HepG2 (cell line): ENCODE results near the gene DHRS7. TPM values are rescaled to one million over a fixed set of nuclear protein-coding genes. Genes with fewer than 3 reads are reported as not detected.

Experiments
- ATAC-seq: fragments of 200-7000 bp; cut with Tn5 transposase; 3 replicates; pipeline ENCODE4 v1.9.1; 2020; ENCODE audit warnings: mild to moderate bottlenecking, moderate library complexity
- BruUV-seq: library from RNA; stranded (reverse); fragments of 400-500 nt; replicated peaks from 2 replicates; lab custom pipeline; 2021; lab: Mats Ljungman, UMichigan
- CTCF ChIA-PET: fragments of 300-600 bp; formaldehyde crosslinking; extraction: SDS; loops from one replicate; lab custom pipeline; 2021; ENCODE audit warnings: low total read pairs, inconsistent platforms, low intra/inter-chr PET ratio; lab: Yijun Ruan, JAX
- POLR2A ChIA-PET: fragments of 350-600 bp; sonication (Branson Sonifier 250); formaldehyde crosslinking; loops from one replicate; lab custom pipeline; 2020; ENCODE audit warnings: antibody characterized with exemption, inconsistent platforms; lab: Yijun Ruan, JAX
- DNase-seq: peaks from one replicate; pipeline ENCODE4 v3.0.0-alpha.2; 2015; ENCODE audit warnings: low spot score
- FAIRE-seq: peaks from 3 replicates; lab custom pipeline; 2011; peaks lifted over from hg19 to GRCh38; lab: Jason Lieb, UNC
- H2AFZ ChIP-seq: one replicate; pipeline ENCODE4 v1.6.1; 2011; ENCODE audit warnings: low read length, inconsistent platforms
- H3K27ac ChIP-seq: fragments of 300-600 bp; 3 replicates; pipeline ENCODE4 v1.8.0; 2011; ENCODE audit warnings: mixed run types, mild to moderate bottlenecking, mixed read lengths, low read length, inconsistent platforms; ENCODE audit not compliant: insufficient read depth; ENCODE audit errors: extremely low read length
- H3K27me3 ChIP-seq, 2 experiments: fragments of 200-600 bp in 1 of 2; 2 replicates in 1 of 2; 3 replicates in 1 of 2; pipeline versions ENCODE4 v1.6.0 to v1.8.0; 2011; ENCODE audit warnings: low read length in 2 of 2, mild to moderate bottlenecking in 2 of 2, moderate library complexity in 2 of 2, inconsistent platforms in 1 of 2; ENCODE audit not compliant: insufficient read depth in 2 of 2, control insufficient read depth in 1 of 2
- H3K36me3 ChIP-seq, 2 experiments: fragments of 200-600 bp in 1 of 2; replicated peaks in 1 of 2; 2 replicates in 1 of 2; 3 replicates in 1 of 2; pipeline versions ENCODE4 v1.5.1 to v1.8.0; 2011; ENCODE audit warnings: low read length in 2 of 2, inconsistent platforms in 1 of 2; ENCODE audit not compliant: insufficient read depth in 2 of 2, control insufficient read depth in 1 of 2
- H3K4me1 ChIP-seq: 2 replicates; pipeline ENCODE4 v1.5.1; 2012; ENCODE audit warnings: low read length, inconsistent platforms; ENCODE audit not compliant: insufficient read depth
- H3K4me2 ChIP-seq: 2 replicates; pipeline ENCODE4 v1.6.0; 2011; ENCODE audit warnings: low read depth, low read length, inconsistent platforms
- H3K4me3 ChIP-seq, 3 experiments: fragments of 200-600 bp in 1 of 3; sonication (generic), shearing (Covaris generic) in 1 of 3; replicated peaks in 1 of 3; 2 replicates each; pipeline ENCODE4 v1.5.1; 2011 to 2016; ENCODE audit warnings: low read length in 3 of 3, inconsistent platforms in 2 of 3, low read depth in 2 of 3, mild to moderate bottlenecking in 2 of 3, control low read depth in 1 of 3, mixed read lengths in 1 of 3; ENCODE audit not compliant: insufficient read depth in 1 of 3
- H3K79me2 ChIP-seq: one replicate; pipeline ENCODE4 v1.6.1; 2011; ENCODE audit warnings: low read length, inconsistent platforms; ENCODE audit not compliant: insufficient read depth
- H3K9ac ChIP-seq: 2 replicates; pipeline ENCODE4 v1.6.0; 2011; ENCODE audit warnings: mild to moderate bottlenecking, low read depth, low read length, inconsistent platforms; ENCODE audit not compliant: insufficient read depth
- H3K9me3 ChIP-seq: 2 replicates; pipeline ENCODE4 v1.5.1; 2012; ENCODE audit warnings: mild to moderate bottlenecking, low read length
- H4K20me1 ChIP-seq: 2 replicates; pipeline ENCODE4 v1.6.0; 2011; ENCODE audit warnings: inconsistent platforms, mild to moderate bottlenecking, low read length, moderate library complexity; ENCODE audit not compliant: insufficient read depth
- DNMT1 ChIP-seq: sonication (generic); formaldehyde crosslinking; IDR thresholded peaks from 2 replicates; pipeline ENCODE4 v1.5.1; 2020; ENCODE audit warnings: mild to moderate bottlenecking, missing genetic modification reagents
- FOXJ3 ChIP-seq: sonication (generic); formaldehyde crosslinking; IDR thresholded peaks from 2 replicates; pipeline ENCODE4 v1.4.0; 2020; ENCODE audit warnings: missing genetic modification reagents, mild to moderate bottlenecking, borderline replicate concordance
- FOXM1 ChIP-seq: sonication (generic); formaldehyde crosslinking; IDR thresholded peaks from 2 replicates; pipeline ENCODE4 v1.5.0; 2020; ENCODE audit warnings: missing genetic modification reagents
- NCOR1 ChIP-seq: fragments of 200-600 bp; sonication (generic); IDR thresholded peaks from 2 replicates; pipeline ENCODE4 v1.7.0; 2017; ENCODE audit warnings: antibody characterized with exemption, low read length, borderline replicate concordance
- RFX1 ChIP-seq: fragments of 450-650 bp; IDR thresholded peaks from 2 replicates; pipeline ENCODE4 v1.6.1; 2017
- SALL2 ChIP-seq: sonication (generic); formaldehyde crosslinking; IDR thresholded peaks from 2 replicates; pipeline ENCODE4 v1.8.1; 2023; ENCODE audit warnings: mild to moderate bottlenecking, missing genetic modification reagents, inconsistent platforms
- SRSF4 ChIP-seq: fragments of 200-400 bp; formaldehyde crosslinking; IDR thresholded peaks from one replicate; pipeline ENCODE4 v1.6.1; 2018; ENCODE audit warnings: mild to moderate bottlenecking, low read depth, low read length, moderate library complexity; ENCODE audit not compliant: poor library complexity, severe bottlenecking
- WIZ ChIP-seq: sonication (generic); formaldehyde crosslinking; IDR thresholded peaks from 2 replicates; pipeline ENCODE4 v1.5.1; 2020; ENCODE audit warnings: mild to moderate bottlenecking, missing genetic modification reagents
- XBP1 ChIP-seq: sonication (generic); formaldehyde crosslinking; IDR thresholded peaks from 2 replicates; pipeline ENCODE4 v1.5.0; 2020; ENCODE audit warnings: missing genetic modification reagents
- ZNF317 ChIP-seq: sonication (generic); formaldehyde crosslinking; IDR thresholded peaks from 2 replicates; pipeline ENCODE4 v1.5.0; 2020; ENCODE audit warnings: mild to moderate bottlenecking, missing genetic modification reagents
- ZNF34 ChIP-seq: sonication (generic); formaldehyde crosslinking; IDR thresholded peaks from 2 replicates; pipeline ENCODE4 v1.4.0; 2020; ENCODE audit warnings: mild to moderate bottlenecking, missing genetic modification reagents, borderline replicate concordance
- ZNF432 ChIP-seq: sonication (generic); formaldehyde crosslinking; IDR thresholded peaks from 2 replicates; pipeline ENCODE4 v1.5.0; 2020; ENCODE audit warnings: missing genetic modification reagents, mild to moderate bottlenecking, borderline replicate concordance
- ZNF773 ChIP-seq: sonication (generic); formaldehyde crosslinking; IDR thresholded peaks from 2 replicates; pipeline ENCODE4 v1.4.0; 2020; ENCODE audit warnings: missing genetic modification reagents, borderline replicate concordance
- ZNF790 ChIP-seq: sonication (generic); formaldehyde crosslinking; IDR thresholded peaks from 2 replicates; pipeline ENCODE4 v1.8.0; 2022; ENCODE audit warnings: missing genetic modification reagents, mild to moderate bottlenecking, borderline replicate concordance
- WGBS: methylation state at CpG from one replicate; pipeline ENCODE4 v1.1.6; 2017; ENCODE audit warnings: low lambda C conversion rate; 5-methylcytosine and 5-hydroxymethylcytosine counted together
- in situ Hi-C: cut with HindIII; loops from 2 replicates; pipeline ENCODE4 v1.10.0; 2017; ENCODE audit warnings: low pct_unique_long_range_greater_than_20kb; ENCODE audit not compliant: extremely low pct_ligation_motif_present
- intact Hi-C: fragments of 100-400 bp; cut with micrococcal nuclease; formaldehyde crosslinking; loops from one replicate; pipeline ENCODE4 v1.10.0; 2022; ENCODE audit not compliant: unreplicated experiment
- polyA plus RNA-seq, 8 experiments: library from polyadenylated mRNA; depleted of rRNA in 3 of 8; stranded (reverse) in 7 of 8; unstranded in 1 of 8; fragments of >200 nt; fragmentation: Illumina TruSeq in 4 of 8; extraction: Trizol in 4 of 8; gene quantifications; 2 replicates each; pipeline versions ENCODE4 v1.2.1 to v1.2.3, GENCODE V29; 2011 to 2016; ENCODE audit warnings: low read depth in 4 of 8, missing spikeins in 1 of 8, mixed read lengths in 1 of 8; ENCODE audit not compliant: insufficient read depth in 1 of 8
- total RNA-seq, 5 experiments: library from RNA; depleted of rRNA; stranded (reverse); fragments of >200 nt; fragmentation: Illumina TruSeq; extraction: Trizol; gene quantifications; 2 replicates each; pipeline ENCODE4 v1.2.3, GENCODE V29; 2016; ENCODE audit warnings: low read depth in 1 of 5

DHRS7 gene
- total and polyA plus RNA-seq, 2 of the 13 experiments (the other 11 are each of a cell fraction or from before 2014, with no cell fraction given), result 20.8 to 44.4 TPM

GRCh38 chr14:60133487-60133886, 31.7 kb downstream of the DHRS7 start:
- Histone ChIP-seq H3K36me3 (no peaks in the 10 kb centered on the region), H3K9me3 (no peaks in the 10 kb centered on the region), H3K27me3 (no peaks in the 10 kb centered on the region), H4K20me1 (no peaks in the 10 kb centered on the region)
- no peak for FAIRE-seq
- intact Hi-C loops, result no loop called here
- TF ChIP-seq SALL2 (CRISPR knock-in tag) (no peak), XBP1 (no peak), FOXM1 (CRISPR knock-in tag) (no peak)
- TF ChIP-seq, all 625 proteins: peak for 0
- WGBS, result 97% methylated on average over 2 of the region's 2 CpGs
- ATAC-seq (no peak), DNase-seq (no peak)
- H2AFZ ChIP-seq, result no peak overlapping the region
- no peak overlapping the region for H3K4me3 ChIP-seq
- H3K79me2 ChIP-seq, result no peaks in the 10 kb centered on the region
- no peak overlapping the region for H3K9ac ChIP-seq
- no peak overlapping the region for H3K4me2 ChIP-seq
- CTCF ChIA-PET, result no interaction called here
- POLR2A ChIA-PET, result no interaction called here
- in situ Hi-C loops, result no loop called here
- H3K27ac ChIP-seq, result no peak overlapping the region
- no peaks in the 10 kb centered on the region for H3K4me1 ChIP-seq
- no TSS peak for BruUV-seq

DNA sequence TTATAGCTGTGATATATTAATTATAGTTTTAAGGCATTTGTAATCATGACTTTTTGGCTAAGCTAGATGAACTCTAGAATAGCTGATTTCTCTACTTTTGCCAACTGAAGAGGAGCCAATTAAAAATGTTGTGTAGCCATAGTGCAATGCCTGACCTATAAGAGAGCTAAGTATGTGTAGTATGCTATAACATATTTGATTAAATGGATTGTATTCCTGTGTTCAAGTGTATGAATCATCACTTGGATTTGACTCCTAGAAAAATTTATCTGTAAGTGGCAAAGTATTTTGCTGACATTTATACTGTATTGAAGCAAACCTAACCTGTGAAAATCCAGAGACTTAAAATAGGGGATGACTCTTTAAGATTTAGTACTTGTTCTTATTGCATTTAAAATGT, 39.3 kb downstream of the DHRS7 start:
- Histone ChIP-seq H3K79me2 (no peaks in the 10 kb centered on the region), H3K9ac (no peak overlapping the region), H3K27ac (no peak overlapping the region), H3K27me3 (no peaks in the 10 kb centered on the region), H3K4me2 (no peak overlapping the region), H3K4me1 (no peaks in the 10 kb centered on the region), H3K36me3 (peaks cover 4 to 57% of the 10 kb centered on the region in 2 experiments), H3K4me3 (no peak overlapping the region), H4K20me1 (no peaks in the 10 kb centered on the region), H2AFZ (no peak overlapping the region), H3K9me3 (no peaks in the 10 kb centered on the region)
- BruUV-seq, result no TSS peak
- intact Hi-C loops, result no loop called here
- no peak for DNase-seq
- POLR2A ChIA-PET, result no interaction called here
- in situ Hi-C loops, result no loop called here
- CTCF ChIA-PET, result no interaction called here
- no peak for ATAC-seq
- no peak for FAIRE-seq
- no peak for TF ChIP-seq RFX1
- no peak for TF ChIP-seq FOXJ3 (CRISPR knock-in tag)
- TF ChIP-seq WIZ (CRISPR knock-in tag), result no peak
- no peak for TF ChIP-seq SRSF4
- TF ChIP-seq ZNF773 (CRISPR knock-in tag), result no peak
- TF ChIP-seq ZNF790 (CRISPR knock-in tag), result no peak
- TF ChIP-seq DNMT1 (CRISPR knock-in tag), result no peak
- TF ChIP-seq ZNF34 (CRISPR knock-in tag), result no peak
- TF ChIP-seq ZNF317 (CRISPR knock-in tag), result no peak
- TF ChIP-seq ZNF432, result no peak
- TF ChIP-seq NCOR1, result no peak
